Fibroblast of lung (primary cell): Measurements from ENCODE around the gene RFX2. TPM values are rescaled to one million over a fixed set of nuclear protein-coding genes. Genes with fewer than 3 reads are reported as not detected.

Experiments used
- DNase-seq, 2 donors: peaks; one replicate each; pipeline versions ENCODE4 v3.0.0 to v3.0.0-alpha.2; 2010; ENCODE audit warnings: low read depth in 2 of 2
- H2AFZ ChIP-seq: 2 replicates; pipeline ENCODE4 v1.5.1; 2012; ENCODE audit warnings: low read length, control low read depth, inconsistent platforms
- H3K27ac ChIP-seq: 2 replicates; pipeline ENCODE4 v1.5.1; 2011; ENCODE audit warnings: low read length, control low read depth; ENCODE audit not compliant: insufficient read depth
- H3K27me3 ChIP-seq: 2 replicates; pipeline ENCODE4 v1.5.1; 2011; ENCODE audit warnings: mild to moderate bottlenecking, low read length; ENCODE audit not compliant: control insufficient read depth, insufficient read depth
- H3K36me3 ChIP-seq: 2 replicates; pipeline ENCODE4 v1.5.1; 2011; ENCODE audit warnings: low read length; ENCODE audit not compliant: control insufficient read depth, insufficient read depth
- H3K4me1 ChIP-seq: 2 replicates; pipeline ENCODE4 v1.5.1; 2011; ENCODE audit warnings: low read length; ENCODE audit not compliant: control insufficient read depth, insufficient read depth; ENCODE audit errors: extremely low read depth
- H3K4me2 ChIP-seq: 2 replicates; pipeline ENCODE4 v1.5.1; 2011; ENCODE audit warnings: low read length, control low read depth; ENCODE audit not compliant: insufficient read depth; ENCODE audit errors: extremely low read depth
- H3K4me3 ChIP-seq, 4 experiments: fragments of 200-600 bp in 1 of 4; sonication (generic) in 1 of 4; replicated peaks in 1 of 4; 2 replicates each; pipeline ENCODE4 v1.5.1; 2011 to 2016; ENCODE audit warnings: low read length in 4 of 4, low read depth in 3 of 4, mild to moderate bottlenecking in 3 of 4, control low read depth in 2 of 4, inconsistent platforms in 1 of 4, mixed read lengths in 1 of 4; ENCODE audit not compliant: insufficient read depth in 1 of 4; ENCODE audit errors: control extremely low read depth in 1 of 4
- H3K79me2 ChIP-seq: 2 replicates; pipeline ENCODE4 v1.5.1; 2012; ENCODE audit warnings: mild to moderate bottlenecking, low read length, inconsistent platforms; ENCODE audit not compliant: control insufficient read depth, insufficient read depth
- H3K9ac ChIP-seq: 2 replicates; pipeline ENCODE4 v1.5.1; 2011; ENCODE audit warnings: mild to moderate bottlenecking, low read length, control low read depth; ENCODE audit not compliant: insufficient read depth
- H3K9me3 ChIP-seq: 2 replicates; pipeline ENCODE4 v1.5.1; 2012; ENCODE audit warnings: low read depth, low read length; ENCODE audit not compliant: control insufficient read depth, insufficient read depth
- H4K20me1 ChIP-seq: 2 replicates; pipeline ENCODE4 v1.5.1; 2011; ENCODE audit warnings: low read length; ENCODE audit not compliant: control insufficient read depth, insufficient read depth; ENCODE audit errors: extremely low read depth
- CTCF ChIP-seq, 2 donors: IDR thresholded peaks in 1 of 2; conservative IDR thresholded peaks in 1 of 2; 1 replicate in 1 of 2; 2 replicates in 1 of 2; pipeline ENCODE4 v1.5.1; 2011 to 2012; ENCODE audit warnings: low read length in 2 of 2, control low read depth in 1 of 2, inconsistent platforms in 1 of 2, low read depth in 1 of 2, mild to moderate bottlenecking in 1 of 2
- EZH2 ChIP-seq: IDR thresholded peaks from 2 replicates; pipeline ENCODE4 v1.5.1; 2012; ENCODE audit warnings: low read length, control low read depth, mild to moderate bottlenecking; ENCODE audit errors: missing control alignments
- polyA plus RNA-seq, 2 donors: library from polyadenylated mRNA; depleted of rRNA in 1 of 2; stranded (reverse) in 1 of 2; unstranded in 1 of 2; fragments of >200 nt; gene quantifications; 2 replicates each; pipeline ENCODE4 v1.2.1, GENCODE V29; 2011 to 2012; ENCODE audit warnings: missing spikeins in 1 of 2
- total RNA-seq: library from RNA; depleted of rRNA; stranded (reverse); fragments of >200 nt; gene quantifications from 2 replicates; pipeline ENCODE4 v1.2.1, GENCODE V29; 2014

RFX2 gene
- total and polyA plus RNA-seq, 2 donors (not counting 1 experiment from before 2014, with no cell fraction given): 2.5 to 9.6 TPM

GRCh38 chr19:6071875-6072274, 38.4 kb downstream of the RFX2 start:
- H3K4me1 ChIP-seq: peaks cover 19% of the 10 kb centered on the region
- TF ChIP-seq CTCF (conservative IDR thresholded peaks at IDR 0.05 in 1 of 2, IDR thresholded peaks at IDR 0.05 in 1 of 2; ENCODE audit: low read depth in 1 of 2, low read length in 2 of 2): no peak
- no peak for TF ChIP-seq EZH2

GRCh38 chr19:6070720-6071485, 39.4 kb downstream of the RFX2 start:
- Histone ChIP-seq H4K20me1 (no peaks in the 10 kb centered on the region), H3K27ac (peak overlapping the region; percentile 73), H3K79me2 (no peaks in the 10 kb centered on the region), H3K27me3 (no peaks in the 10 kb centered on the region), H3K36me3 (peaks cover 1% of the 10 kb centered on the region), H3K9ac (no peak overlapping the region), H3K4me1 (peaks cover 16% of the 10 kb centered on the region), H3K4me3 (no peak overlapping the region), H3K9me3 (no peaks in the 10 kb centered on the region), H3K4me2 (peak overlapping the region; percentile 18), H2AFZ (no peak overlapping the region)
- peak; percentile 73 to 87 for DNase-seq
- TF ChIP-seq CTCF (conservative IDR thresholded peaks at IDR 0.05 in 1 of 2, IDR thresholded peaks at IDR 0.05 in 1 of 2; ENCODE audit: low read depth in 1 of 2, low read length in 2 of 2) (no peak), EZH2 (no peak)

More at GRCh38 chr19:6071875-6072274, 38.4 kb downstream of the RFX2 start:
- H3K79me2 ChIP-seq: no peaks in the 10 kb centered on the region
- H3K9ac ChIP-seq: no peak overlapping the region
- no peaks in the 10 kb centered on the region for H3K9me3 ChIP-seq
- H3K36me3 ChIP-seq: peaks cover 1% of the 10 kb centered on the region
- H3K27me3 ChIP-seq: no peaks in the 10 kb centered on the region
- DNase-seq: no peak
- H3K27ac ChIP-seq: peak overlapping the region; percentile 73
- H2AFZ ChIP-seq: no peak overlapping the region
- H3K4me3 ChIP-seq: no peak overlapping the region
- H4K20me1 ChIP-seq: no peaks in the 10 kb centered on the region
- peak overlapping the region; percentile 11 for H3K4me2 ChIP-seq

GRCh38 chr19:6070207-6070681, 40.1 kb downstream of the RFX2 start:
- Histone ChIP-seq H3K9ac (no peak overlapping the region), H3K27ac (peak overlapping the region; percentile 73), H3K36me3 (no peaks in the 10 kb centered on the region), H4K20me1 (no peaks in the 10 kb centered on the region), H3K9me3 (no peaks in the 10 kb centered on the region), H3K4me1 (peaks cover 11% of the 10 kb centered on the region), H3K27me3 (no peaks in the 10 kb centered on the region), H3K79me2 (no peaks in the 10 kb centered on the region), H2AFZ (no peak overlapping the region), H3K4me2 (no peak overlapping the region), H3K4me3 (no peak overlapping the region)
- no peak for DNase-seq
- no peak for TF ChIP-seq EZH2
